ENCODE data around the gene CYB561.

DNA sequence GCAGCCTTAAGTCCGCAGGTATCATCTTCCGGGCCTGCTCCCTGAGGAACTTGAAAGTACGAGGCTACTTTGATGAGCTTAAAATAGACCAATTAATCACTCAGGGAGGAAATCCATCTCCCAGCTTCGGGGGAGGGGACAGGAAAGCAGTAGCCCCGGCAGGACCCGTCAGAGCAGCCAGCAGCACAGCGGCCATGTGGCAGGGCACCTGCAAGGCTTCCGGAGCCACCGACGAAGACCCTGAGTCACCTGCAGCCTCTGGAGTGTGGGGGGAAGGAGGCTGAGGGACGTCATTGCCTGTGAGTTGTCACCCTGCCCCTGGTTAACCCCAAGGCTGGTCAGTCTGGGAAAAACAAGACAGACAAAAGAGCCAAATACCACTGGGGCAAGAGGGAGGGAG is 4.4 kb upstream of the CYB561 start:
- TF ChIP-seq CTCF (IDR thresholded peaks at IDR 0.05) (no peak), POLR2A (IDR thresholded peaks at IDR 0.05) (no peak)

All from lower leg skin (tissue), 3 donors.